Peyer's patch (tissue), 4 donors: ENCODE data around the gene TMEM91.
"Not testable (repeated sequence)": the region's sequence is repeated elsewhere in the genome, so short reads cannot be mapped to it uniquely, and the experiment has no call there.

Experiments used
- CTCF ChIP-seq, 6 experiments: fragments of 450-650 bp in 4 of 6; fragments of 200-600 bp in 2 of 6; sonication (generic) in 1 of 6; IDR thresholded peaks; one replicate each; pipeline ENCODE4 v1.5.1; 2017 to 2019; ENCODE audit warnings: antibody characterized with exemption in 6 of 6, mild to moderate bottlenecking in 3 of 6, moderate library complexity in 1 of 6
- POLR2A ChIP-seq, 2 donors: fragments of 450-650 bp; IDR thresholded peaks; one replicate each; pipeline ENCODE4 v1.5.1; 2017; ENCODE audit warnings: antibody characterized with exemption in 2 of 2, mild to moderate bottlenecking in 2 of 2, moderate library complexity in 2 of 2

DNA sequence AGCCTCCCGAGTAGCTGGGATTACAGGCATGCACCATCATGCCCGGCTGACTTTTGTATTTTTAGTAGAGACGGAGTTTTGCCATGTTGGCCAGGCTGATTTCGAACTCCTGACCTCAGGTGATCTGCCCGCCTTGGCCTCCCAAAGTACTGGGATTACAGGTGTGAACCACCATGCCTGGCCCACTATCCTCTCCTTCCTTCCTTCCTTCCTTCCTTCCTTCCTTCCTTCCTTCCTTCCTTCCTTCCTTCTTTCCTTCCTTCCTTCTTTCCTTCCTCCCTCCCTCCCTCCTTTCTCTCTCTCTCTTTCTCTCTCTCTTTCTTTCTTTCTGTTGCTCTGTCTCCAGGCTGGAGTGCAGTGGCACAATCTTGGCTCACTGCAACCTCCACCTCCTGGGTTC is 5.2 kb upstream of the TMEM91 start:
- not testable (repeated sequence) for TF ChIP-seq POLR2A, CTCF (IDR thresholded peaks at IDR 0.05)
